ENCODE measurements around the gene NOVA2.

DNA sequence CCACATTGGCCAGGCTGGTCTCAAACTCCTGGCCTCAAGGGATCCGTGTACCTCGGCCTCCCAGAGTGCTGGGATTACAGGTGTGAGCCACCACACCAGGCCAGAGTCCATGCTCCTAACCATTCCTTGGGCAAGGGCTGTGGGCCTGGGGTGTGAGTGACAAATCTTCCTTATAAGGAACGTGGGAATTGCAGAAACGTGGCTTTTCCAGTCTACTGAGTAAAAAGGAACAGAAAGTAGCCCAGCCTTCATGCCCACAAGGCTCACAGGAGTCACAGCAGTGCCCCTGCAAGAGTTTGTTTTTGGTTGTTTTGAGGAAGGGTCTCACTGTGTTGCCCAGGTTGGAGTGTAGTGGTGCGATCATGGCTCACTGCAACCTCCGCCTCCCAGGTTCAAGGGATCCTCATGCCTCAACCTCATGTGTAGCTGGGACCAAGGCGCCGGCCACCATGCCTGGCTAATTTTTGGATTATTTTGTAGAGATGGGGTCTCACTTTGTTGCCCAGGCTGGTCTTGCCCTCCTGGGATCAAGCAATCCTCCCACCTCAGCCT is 76.3 kb downstream of the NOVA2 start:
- TF ChIP-seq RAD21 (IDR thresholded peaks at IDR 0.05; ENCODE audit: low read depth): no peak
- TF ChIP-seq TAF1 (IDR thresholded peaks at IDR 0.05; ENCODE audit: low read depth): no peak
- TF ChIP-seq, protein P1, sequence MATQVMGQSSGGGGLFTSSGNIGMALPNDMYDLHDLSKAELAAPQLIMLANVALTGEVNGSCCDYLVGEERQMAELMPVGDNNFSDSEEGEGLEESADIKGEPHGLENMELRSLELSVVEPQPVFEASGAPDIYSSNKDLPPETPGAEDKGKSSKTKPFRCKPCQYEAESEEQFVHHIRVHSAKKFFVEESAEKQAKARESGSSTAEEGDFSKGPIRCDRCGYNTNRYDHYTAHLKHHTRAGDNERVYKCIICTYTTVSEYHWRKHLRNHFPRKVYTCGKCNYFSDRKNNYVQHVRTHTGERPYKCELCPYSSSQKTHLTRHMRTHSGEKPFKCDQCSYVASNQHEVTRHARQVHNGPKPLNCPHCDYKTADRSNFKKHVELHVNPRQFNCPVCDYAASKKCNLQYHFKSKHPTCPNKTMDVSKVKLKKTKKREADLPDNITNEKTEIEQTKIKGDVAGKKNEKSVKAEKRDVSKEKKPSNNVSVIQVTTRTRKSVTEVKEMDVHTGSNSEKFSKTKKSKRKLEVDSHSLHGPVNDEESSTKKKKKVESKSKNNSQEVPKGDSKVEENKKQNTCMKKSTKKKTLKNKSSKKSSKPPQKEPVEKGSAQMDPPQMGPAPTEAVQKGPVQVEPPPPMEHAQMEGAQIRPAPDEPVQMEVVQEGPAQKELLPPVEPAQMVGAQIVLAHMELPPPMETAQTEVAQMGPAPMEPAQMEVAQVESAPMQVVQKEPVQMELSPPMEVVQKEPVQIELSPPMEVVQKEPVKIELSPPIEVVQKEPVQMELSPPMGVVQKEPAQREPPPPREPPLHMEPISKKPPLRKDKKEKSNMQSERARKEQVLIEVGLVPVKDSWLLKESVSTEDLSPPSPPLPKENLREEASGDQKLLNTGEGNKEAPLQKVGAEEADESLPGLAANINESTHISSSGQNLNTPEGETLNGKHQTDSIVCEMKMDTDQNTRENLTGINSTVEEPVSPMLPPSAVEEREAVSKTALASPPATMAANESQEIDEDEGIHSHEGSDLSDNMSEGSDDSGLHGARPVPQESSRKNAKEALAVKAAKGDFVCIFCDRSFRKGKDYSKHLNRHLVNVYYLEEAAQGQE (IDR thresholded peaks at IDR 0.05; ENCODE audit: low read depth): no peak
- no peak for TF ChIP-seq EP300 (IDR thresholded peaks at IDR 0.05; ENCODE audit: borderline replicate concordance)
- TF ChIP-seq TCF12 (IDR thresholded peaks at IDR 0.05; ENCODE audit: low read depth): no peak
- no peak for TF ChIP-seq YY1 (IDR thresholded peaks at IDR 0.05; ENCODE audit: low read depth)
- TF ChIP-seq CREB1 (IDR thresholded peaks at IDR 0.05; ENCODE audit: low read depth): no peak
- TF ChIP-seq EGR1 (IDR thresholded peaks at IDR 0.05): no peak
- no peak for TF ChIP-seq NFIC (IDR thresholded peaks at IDR 0.05)
- TF ChIP-seq, protein P2, sequence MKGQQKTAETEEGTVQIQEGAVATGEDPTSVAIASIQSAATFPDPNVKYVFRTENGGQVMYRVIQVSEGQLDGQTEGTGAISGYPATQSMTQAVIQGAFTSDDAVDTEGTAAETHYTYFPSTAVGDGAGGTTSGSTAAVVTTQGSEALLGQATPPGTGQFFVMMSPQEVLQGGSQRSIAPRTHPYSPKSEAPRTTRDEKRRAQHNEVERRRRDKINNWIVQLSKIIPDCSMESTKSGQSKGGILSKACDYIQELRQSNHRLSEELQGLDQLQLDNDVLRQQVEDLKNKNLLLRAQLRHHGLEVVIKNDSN (IDR thresholded peaks at IDR 0.05): no peak
- TF ChIP-seq, protein P3, sequence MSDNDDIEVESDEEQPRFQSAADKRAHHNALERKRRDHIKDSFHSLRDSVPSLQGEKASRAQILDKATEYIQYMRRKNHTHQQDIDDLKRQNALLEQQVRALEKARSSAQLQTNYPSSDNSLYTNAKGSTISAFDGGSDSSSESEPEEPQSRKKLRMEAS (IDR thresholded peaks at IDR 0.05): no peak
- TF ChIP-seq TEAD4 (IDR thresholded peaks at IDR 0.05): no peak
- no peak for TF ChIP-seq ZBTB7A (IDR thresholded peaks at IDR 0.05; ENCODE audit: low read depth)

All from Ishikawa (cell line).